ENCODE results near the gene PPY. TPM values are rescaled to one million over a fixed set of nuclear protein-coding genes. Genes with fewer than 3 reads are reported as not detected.

PPY gene
- total RNA-seq, 1 experiment from 2014 or later: not detected

- Mint-ChIP-seq H3K27me3 (ENCODE audit: low read depth) (peaks cover 63% of the 10 kb centered on the region), H3K36me3 (ENCODE audit: insufficient read depth in 1 of 3, low read depth in 3 of 3) (no peaks in the 10 kb centered on the region), H3K27ac (peak within 1 kb of the TSS in 1 of 3 experiments; percentile 55; a peak in 1 of 7 replicates), H3K9me3 (no peaks in the 10 kb centered on the region), H3K4me1 (peaks cover 20 to 24% of the 10 kb centered on the region in 2 experiments), H3K4me3 (peak within 1 kb of the TSS; percentile 69 to 89)
- no peaks in the 10 kb centered on the region for H3K27me3 ChIP-seq (ENCODE audit: insufficient read depth, low read length)
- H3K23me2 ChIP-seq (ENCODE audit: insufficient read length, low read depth, low read length, poor library complexity, severe bottlenecking): peaks cover 29% of the 10 kb centered on the region
- H3K4me2 ChIP-seq (ENCODE audit: insufficient read depth, insufficient read length, low read length): peak within 1 kb of the TSS; percentile 65
- H3T11ph ChIP-seq (ENCODE audit: low read length): no peak within 1 kb of the TSS
- H2AK5ac ChIP-seq (ENCODE audit: insufficient read length, low read length): no peak within 1 kb of the TSS
- no peak within 1 kb of the TSS for H3K56ac ChIP-seq (ENCODE audit: insufficient read length, low read depth, low read length)
- no peak within 1 kb of the TSS for H2BK12ac ChIP-seq (ENCODE audit: insufficient read length, low read depth, low read length)
- no peak within 1 kb of the TSS for H3K4ac ChIP-seq (ENCODE audit: low read depth, low read length)
- no peak within 1 kb of the TSS for H2BK5ac ChIP-seq (ENCODE audit: insufficient read length, low read length)
- no peak within 1 kb of the TSS for H4K5ac ChIP-seq (ENCODE audit: insufficient read length, low read depth, low read length)
- no peaks in the 10 kb centered on the region for H3K79me1 ChIP-seq (ENCODE audit: insufficient read depth, low read depth, low read length, poor library complexity, severe bottlenecking)
- no peak within 1 kb of the TSS for H2BK20ac ChIP-seq (ENCODE audit: low read depth, low read length, poor library complexity, severe bottlenecking)
- H2BK120ac ChIP-seq (ENCODE audit: low read depth, low read length, poor library complexity, severe bottlenecking): no peak within 1 kb of the TSS
- H4K20me1 ChIP-seq (ENCODE audit: control insufficient read depth, insufficient read depth, insufficient read length): no peaks in the 10 kb centered on the region
- H2AFZ ChIP-seq (ENCODE audit: low read length): no peak within 1 kb of the TSS
- peak within 1 kb of the TSS; percentile 86; the same call in 1 of the 2 replicates for H3K14ac ChIP-seq (ENCODE audit: insufficient read depth, low read length)
- no peak within 1 kb of the TSS for H2BK15ac ChIP-seq (ENCODE audit: low read depth, low read length)
- H3K9me3 ChIP-seq (ENCODE audit: control insufficient read depth, low read depth, low read length): no peaks in the 10 kb centered on the region
- no peaks in the 10 kb centered on the region; the same call in 1 of the 2 replicates for H3K4me1 ChIP-seq (ENCODE audit: insufficient read depth, low read length)
- TF ChIP-seq CTCF (conservative IDR thresholded peaks at IDR 0.05): no peak; the same call in 2 of the 3 replicates
- DNase-seq: peak; percentile 94
- H3K18ac ChIP-seq (ENCODE audit: insufficient read length, low read depth, low read length): peak within 1 kb of the TSS; percentile 77
- no peak within 1 kb of the TSS for H3K27ac ChIP-seq (ENCODE audit: insufficient read length, low read depth, low read length)
- no peak within 1 kb of the TSS for H3K23ac ChIP-seq (ENCODE audit: insufficient read length, low read depth, low read length)
- no peak within 1 kb of the TSS for H4K8ac ChIP-seq (replicated peaks; ENCODE audit: insufficient read length, low read depth, low read length)
- H3K79me2 ChIP-seq (ENCODE audit: insufficient read depth, low read length): no peaks in the 10 kb centered on the region
- H4K91ac ChIP-seq (ENCODE audit: insufficient read length, low read depth, low read length): no peak within 1 kb of the TSS
- no CpG with 5 or more reads among the region's 36 CpGs for WGBS (ENCODE audit: extremely low coverage, insufficient read length, low lambda C conversion rate)
- no peak within 1 kb of the TSS for H3K9ac ChIP-seq (ENCODE audit: extremely low read depth, insufficient read length, low read length)
These were observed 34.8 kb downstream of the PPY start, which contains the start of gene MPP2 for GRCh38 chr17:43907425-43907981. TSS of gene MPP2 (minus strand) at chr17:43907536. CDS start at chr17:43904460, 3,076 bp downstream.

All from H9 (cell line).